Heart left ventricle (tissue), 13 donors: ENCODE results near the gene SEMA6D.

Source experiments
- CTCF ChIP-seq, 12 donors: fragments of 200-600 bp; sonication (generic) in 4 of 12; IDR thresholded peaks; one replicate each; pipeline versions ENCODE4 v1.5.0 to v1.8.0; 2018 to 2022; ENCODE audit warnings: antibody characterized with exemption in 12 of 12, mild to moderate bottlenecking in 5 of 12
- POLR2A ChIP-seq, 2 donors: fragments of 450-650 bp; IDR thresholded peaks; one replicate each; pipeline ENCODE4 v1.6.1; 2017; ENCODE audit warnings: antibody characterized with exemption in 2 of 2, mild to moderate bottlenecking in 2 of 2, moderate library complexity in 2 of 2
- donor health status: ischemic (EF 13 %, LVEDD 7.1; RV severe dilation, severe dysfunction).
- donor health status: DM: no; HTN: yes; CAD: no.
- donor health status: DM: no; HTN: no; CAD: no.
- donor health status: ischemic (EF 25% LVEDD 6.9; RV normal size, moderate dysfunction).
- donor health status: ischemic (EF 25% LVEDD 5.7; RV mildly dilated, moderate dysfunction).
- donor health status: ischemic (EF 35%, LVEDD 5.7; RV mildly dilated, moderate dysfunction).
- donor health status: nonischemic (EF 11% LVEDD 7.7; RV severe dilation, severe dysfunction).
- donor health status: DM: yes; HTN: yes; CAD: no.
- donor health status: PGD.
- donor health status: ischemic (EF 29% LVEDD 5.4; RV normal size, mild dysfunction).
- donor health status: nonischemic (EF 23%, LVEDD 6.1; RV moderate dilation, normal function).

- TF ChIP-seq POLR2A (IDR thresholded peaks at IDR 0.05) = no peak
- TF ChIP-seq CTCF (IDR thresholded peaks at IDR 0.05) = no peak
These were observed 36.3 kb downstream of the SEMA6D start for GRCh38 chr15:47753591-47753990.
